ENCODE measurements around the gene ZNF121.

GRCh38 chr19:9615844-9616243 is 31.5 kb upstream of the ZNF121 start:
- TF ChIP-seq ESRRG (CRISPR knock-in tag; IDR thresholded peaks at IDR 0.05) (no peak), PATZ1 (CRISPR knock-in tag; IDR thresholded peaks at IDR 0.05; ENCODE audit: borderline replicate concordance) (no peak), CSDC2 (CRISPR knock-in tag; IDR thresholded peaks at IDR 0.05) (no peak)

Measured in SK-N-SH treated with all-trans-retinoic acid at 6 μM for 48 hours (cell line).